CD4-positive, alpha-beta T cell treated with Interleukin-10 for 1 hour (primary cell): ENCODE data around the gene TTC7B.

Experiments used
- DNase-seq: peaks from one replicate; pipeline ENCODE4 v3.0.0-alpha.2; 2020

TTC7B gene

GRCh38 chr14:90805084-90805391, 11.2 kb downstream of the TTC7B start:
- no peak for DNase-seq

- DNase-seq, result no peak
Observed at GRCh38 chr14:90804292-90805083, 11.7 kb downstream of the TTC7B start.

GRCh38 chr14:90803249-90803648, 13.0 kb downstream of the TTC7B start:
- DNase-seq, result no peak

- DNase-seq, result no peak
Observed at GRCh38 chr14:90799420-90799819, 16.8 kb downstream of the TTC7B start.

GRCh38 chr14:90797919-90798318, 18.3 kb downstream of the TTC7B start:
- DNase-seq, result no peak

- DNase-seq, result no peak
Observed at GRCh38 chr14:90797451-90797850, 18.8 kb downstream of the TTC7B start.

- no peak for DNase-seq
Observed at GRCh38 chr14:90796329-90796728, 19.9 kb downstream of the TTC7B start.

GRCh38 chr14:90795744-90796143, 20.5 kb downstream of the TTC7B start:
- DNase-seq, result no peak

GRCh38 chr14:90791486-90791885, 24.7 kb downstream of the TTC7B start:
- no peak for DNase-seq

- DNase-seq, result no peak
Observed at GRCh38 chr14:90788031-90788430, 28.2 kb downstream of the TTC7B start.

- DNase-seq, result no peak
Observed at GRCh38 chr14:90785876-90786450, 30.3 kb downstream of the TTC7B start.

- no peak for DNase-seq
Observed at GRCh38 chr14:90785471-90785870, 30.8 kb downstream of the TTC7B start.

- DNase-seq, result no peak
Observed at GRCh38 chr14:90784621-90785270, 31.5 kb downstream of the TTC7B start.

GRCh38 chr14:90783344-90783743, 32.9 kb downstream of the TTC7B start:
- no peak for DNase-seq

GRCh38 chr14:90782892-90783291, 33.3 kb downstream of the TTC7B start:
- no peak for DNase-seq

- no peak for DNase-seq
Observed at GRCh38 chr14:90781876-90782275, 34.4 kb downstream of the TTC7B start.

GRCh38 chr14:90781344-90781761, 34.9 kb downstream of the TTC7B start:
- no peak for DNase-seq

- DNase-seq, result no peak
Observed at GRCh38 chr14:90780519-90780918, 35.7 kb downstream of the TTC7B start.

GRCh38 chr14:90778571-90779255, 37.5 kb downstream of the TTC7B start:
- DNase-seq, result no peak

- DNase-seq, result no peak
Observed at GRCh38 chr14:90777830-90778485, 38.3 kb downstream of the TTC7B start.

- DNase-seq, result no peak
Observed at GRCh38 chr14:90777358-90777757, 38.9 kb downstream of the TTC7B start.

- no peak for DNase-seq
Observed at GRCh38 chr14:90775441-90775840, 40.8 kb downstream of the TTC7B start.

GRCh38 chr14:90774316-90774715, 41.9 kb downstream of the TTC7B start:
- DNase-seq, result no peak
